A549 (cell line): ENCODE results near the gene ACAP1.

Experiments
- CTCF ChIP-seq: fragments of >200 bp; sonication (Bioruptor Twin); formaldehyde crosslinking; IDR thresholded peaks from 3 replicates; pipeline ENCODE4 v1.5.1; 2016
- JUN ChIP-seq, 2 experiments: fragments of >200 bp; sonication (Bioruptor Twin); formaldehyde crosslinking; IDR thresholded peaks; 2 replicates in 1 of 2; 3 replicates in 1 of 2; pipeline ENCODE4 v1.6.1; 2016 to 2017
- MYC ChIP-seq: IDR thresholded peaks from 2 replicates; pipeline ENCODE4 v1.6.1; 2012; ENCODE audit warnings: mild to moderate bottlenecking, inconsistent platforms, low read length, improper control_type of control experiment, borderline replicate concordance
- PBX3 ChIP-seq: IDR thresholded peaks from 2 replicates; pipeline ENCODE4 v1.6.1; 2012
- POLR2A ChIP-seq: IDR thresholded peaks from 2 replicates; pipeline ENCODE4 v1.6.1; 2012; ENCODE audit warnings: mild to moderate bottlenecking, low read length
- USF2 ChIP-seq: fragments of 450-650 bp; IDR thresholded peaks from 2 replicates; pipeline ENCODE4 v1.6.1; 2014; ENCODE audit warnings: antibody characterized with exemption
- TF ChIP-seq, protein P1 (sequence below): IDR thresholded peaks from 2 replicates; pipeline ENCODE4 v1.6.1; 2012
- TF ChIP-seq, protein P2 (sequence below): fragments of 200-600 bp; sonication (generic); IDR thresholded peaks from 2 replicates; pipeline ENCODE4 v1.6.1; 2016; ENCODE audit warnings: antibody characterized with exemption, mild to moderate bottlenecking, moderate library complexity

GRCh38 chr17:7384489-7385081 is 48.3 kb downstream of the ACAP1 start:
- TF ChIP-seq, protein P1, sequence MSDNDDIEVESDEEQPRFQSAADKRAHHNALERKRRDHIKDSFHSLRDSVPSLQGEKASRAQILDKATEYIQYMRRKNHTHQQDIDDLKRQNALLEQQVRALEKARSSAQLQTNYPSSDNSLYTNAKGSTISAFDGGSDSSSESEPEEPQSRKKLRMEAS, result no peak
- TF ChIP-seq JUN (IDR thresholded peaks at IDR 0.05), result no peak
- no peak for TF ChIP-seq CTCF
- TF ChIP-seq, protein P2, sequence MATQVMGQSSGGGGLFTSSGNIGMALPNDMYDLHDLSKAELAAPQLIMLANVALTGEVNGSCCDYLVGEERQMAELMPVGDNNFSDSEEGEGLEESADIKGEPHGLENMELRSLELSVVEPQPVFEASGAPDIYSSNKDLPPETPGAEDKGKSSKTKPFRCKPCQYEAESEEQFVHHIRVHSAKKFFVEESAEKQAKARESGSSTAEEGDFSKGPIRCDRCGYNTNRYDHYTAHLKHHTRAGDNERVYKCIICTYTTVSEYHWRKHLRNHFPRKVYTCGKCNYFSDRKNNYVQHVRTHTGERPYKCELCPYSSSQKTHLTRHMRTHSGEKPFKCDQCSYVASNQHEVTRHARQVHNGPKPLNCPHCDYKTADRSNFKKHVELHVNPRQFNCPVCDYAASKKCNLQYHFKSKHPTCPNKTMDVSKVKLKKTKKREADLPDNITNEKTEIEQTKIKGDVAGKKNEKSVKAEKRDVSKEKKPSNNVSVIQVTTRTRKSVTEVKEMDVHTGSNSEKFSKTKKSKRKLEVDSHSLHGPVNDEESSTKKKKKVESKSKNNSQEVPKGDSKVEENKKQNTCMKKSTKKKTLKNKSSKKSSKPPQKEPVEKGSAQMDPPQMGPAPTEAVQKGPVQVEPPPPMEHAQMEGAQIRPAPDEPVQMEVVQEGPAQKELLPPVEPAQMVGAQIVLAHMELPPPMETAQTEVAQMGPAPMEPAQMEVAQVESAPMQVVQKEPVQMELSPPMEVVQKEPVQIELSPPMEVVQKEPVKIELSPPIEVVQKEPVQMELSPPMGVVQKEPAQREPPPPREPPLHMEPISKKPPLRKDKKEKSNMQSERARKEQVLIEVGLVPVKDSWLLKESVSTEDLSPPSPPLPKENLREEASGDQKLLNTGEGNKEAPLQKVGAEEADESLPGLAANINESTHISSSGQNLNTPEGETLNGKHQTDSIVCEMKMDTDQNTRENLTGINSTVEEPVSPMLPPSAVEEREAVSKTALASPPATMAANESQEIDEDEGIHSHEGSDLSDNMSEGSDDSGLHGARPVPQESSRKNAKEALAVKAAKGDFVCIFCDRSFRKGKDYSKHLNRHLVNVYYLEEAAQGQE, result no peak
- no peak for TF ChIP-seq POLR2A
- TF ChIP-seq PBX3, result no peak
- TF ChIP-seq MYC, result no peak
- TF ChIP-seq USF2, result no peak
